GF-D8 (cell line): ENCODE results near the gene MAN1A1.
"Not testable (repeated sequence)": the region's sequence is repeated elsewhere in the genome, so short reads cannot be mapped to it uniquely, and the experiment has no call there.

Experiments
- DNase-seq: peaks from one replicate; lab custom pipeline; 2025; lab: John Stamatoyannopoulos, UW

Gene MAN1A1

DNA sequence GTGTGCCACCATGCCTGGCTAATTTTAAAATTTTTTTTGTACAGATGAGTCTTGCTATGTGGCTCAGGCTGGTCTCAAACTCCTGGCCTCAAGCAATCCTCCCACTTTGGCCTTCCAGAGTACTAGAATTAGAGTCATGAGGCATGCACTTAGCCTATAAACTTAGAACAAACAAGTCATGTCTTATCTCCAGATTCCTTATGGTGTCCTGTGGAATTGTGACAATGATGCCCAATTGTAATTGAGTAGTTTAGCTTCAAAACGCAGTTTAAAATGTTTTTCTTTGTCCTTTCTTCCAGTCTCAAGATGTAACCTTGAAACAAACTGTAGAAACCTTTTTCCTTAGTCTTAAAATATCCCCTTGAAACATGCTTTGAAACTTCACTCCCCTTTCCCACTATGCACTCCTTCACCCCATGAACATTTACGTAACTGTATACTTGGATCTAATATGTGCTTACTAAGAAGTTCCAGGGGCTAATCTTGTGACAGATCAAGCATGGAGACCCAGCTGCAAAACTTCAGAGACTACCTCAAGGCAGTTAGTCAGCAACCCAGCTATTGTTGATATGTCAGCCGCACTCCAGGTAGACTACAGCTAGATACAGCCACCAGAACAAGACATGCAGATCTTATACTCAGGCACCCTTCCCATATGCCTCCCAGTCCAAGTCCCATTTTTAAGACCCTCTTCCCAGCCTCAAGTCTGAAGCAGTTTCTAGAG is 46.2 kb downstream of the MAN1A1 start:
- DNase-seq = no peak

DNA sequence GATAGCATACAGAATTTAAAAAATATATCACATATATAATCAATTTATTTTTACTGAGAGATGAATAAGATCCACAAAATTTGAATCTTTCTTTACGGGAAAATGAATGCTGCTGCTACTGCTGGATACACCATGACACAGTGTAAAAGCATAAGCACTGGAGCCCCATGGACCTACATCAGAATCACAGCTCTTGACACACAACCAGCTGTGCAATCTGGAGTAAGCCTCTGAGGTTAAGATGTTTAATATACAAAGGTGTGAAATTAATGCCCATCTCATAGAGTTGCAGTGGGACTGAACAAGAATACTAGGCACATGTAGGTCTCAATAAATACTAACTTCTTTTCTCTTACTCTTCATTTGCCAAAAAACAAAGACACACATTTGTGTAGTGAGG is 48.1 kb downstream of the MAN1A1 start:
- no peak for DNase-seq

DNA sequence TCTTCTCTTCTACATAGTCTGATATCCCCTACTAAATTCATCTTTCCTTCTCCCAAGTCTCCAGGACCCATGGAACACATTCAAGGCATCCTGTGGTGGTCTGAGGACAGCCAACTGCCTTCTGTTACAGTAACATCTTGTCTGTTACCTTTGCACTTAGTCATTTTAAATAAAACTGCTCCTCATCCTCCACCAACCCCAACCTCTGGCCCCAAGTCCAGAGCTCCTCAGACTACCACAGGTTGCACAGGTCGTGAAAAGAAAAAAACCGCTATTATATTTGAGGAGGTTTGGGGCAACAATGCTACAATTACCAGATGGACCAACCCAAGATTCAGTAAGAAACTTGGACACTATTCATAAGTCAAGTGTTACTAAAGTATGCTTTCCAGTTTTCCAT is 49.9 kb downstream of the MAN1A1 start:
- DNase-seq = no peak

DNA sequence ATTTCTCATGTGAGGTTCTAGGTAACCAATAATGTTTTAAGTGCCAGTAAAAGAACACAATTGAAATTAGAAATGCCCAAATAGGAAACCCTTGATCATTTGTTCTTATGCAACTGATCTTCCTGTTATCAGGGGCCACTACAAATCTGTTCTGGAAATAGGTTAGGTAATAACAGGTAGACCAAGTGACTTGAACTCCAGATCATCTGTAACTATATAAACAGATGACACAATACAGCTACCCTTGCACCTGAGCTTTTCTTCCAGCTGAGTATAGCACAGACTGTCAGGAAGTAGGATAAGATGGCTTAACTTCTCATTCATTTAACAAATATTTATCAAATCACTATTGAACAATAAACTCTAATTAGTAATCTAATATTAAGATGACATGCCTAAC is 52.5 kb downstream of the MAN1A1 start:
- no peak for DNase-seq

DNA sequence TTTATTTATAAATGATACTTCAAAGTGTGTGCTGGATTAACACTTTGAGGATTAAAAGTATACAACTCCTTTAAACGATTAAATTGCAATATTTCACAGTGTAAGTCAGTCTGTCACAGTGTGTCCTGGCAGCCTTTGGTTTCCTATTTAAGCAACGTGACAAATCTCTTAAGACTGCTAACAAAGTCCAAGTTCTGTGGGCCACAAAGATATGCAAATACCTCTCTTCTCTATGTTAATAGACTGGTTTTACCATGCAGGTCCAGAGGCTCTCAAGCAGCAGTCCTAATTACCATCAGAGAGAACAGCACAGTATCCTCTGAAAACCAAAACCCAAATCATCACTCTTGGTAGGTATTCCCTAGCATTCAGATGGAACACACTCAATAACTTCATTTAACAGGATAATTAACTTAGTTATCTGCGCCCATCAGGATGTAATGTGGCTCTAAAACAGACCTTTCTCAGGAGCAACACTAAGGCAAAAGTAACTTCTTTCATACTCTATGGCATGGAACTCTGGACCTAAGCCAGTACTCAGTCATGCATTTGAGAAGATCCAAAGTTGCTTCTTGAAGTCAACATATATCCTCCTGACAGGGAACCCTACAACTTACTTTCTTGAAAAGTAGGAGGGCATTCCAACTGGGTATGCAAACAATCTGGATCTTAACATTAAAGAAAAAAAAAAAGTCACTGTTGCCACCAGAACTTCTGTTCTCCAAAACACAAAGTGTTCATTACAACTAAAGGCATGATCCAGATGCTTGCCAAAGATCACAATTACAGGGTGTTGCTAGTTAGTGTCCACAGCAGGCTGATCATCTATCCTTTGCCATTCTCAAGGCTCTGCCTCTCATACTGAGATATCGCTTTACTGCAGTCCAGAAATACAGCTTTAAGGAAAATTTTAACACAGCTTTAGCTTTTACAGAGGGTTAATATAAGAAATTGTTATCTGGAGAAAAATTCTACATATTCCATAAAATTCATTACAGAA is 53.2 kb downstream of the MAN1A1 start:
- no peak for DNase-seq

DNA sequence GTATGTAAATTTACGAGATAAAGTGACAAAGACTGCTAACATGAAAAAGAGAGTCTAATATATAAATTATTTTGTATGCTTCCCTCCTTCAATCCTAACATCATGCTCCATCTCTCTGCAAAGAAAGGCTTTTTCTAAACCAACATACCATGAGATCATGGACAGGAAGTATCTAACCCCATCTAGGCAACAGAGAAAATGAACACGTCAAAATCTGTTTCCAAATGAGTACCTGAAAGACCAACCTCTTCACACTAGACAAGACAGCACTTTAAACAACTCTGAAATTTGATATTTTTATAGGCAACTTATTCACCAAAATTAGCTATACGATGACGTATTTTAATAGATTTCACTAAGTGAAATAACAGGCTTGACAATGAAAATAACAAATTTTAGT is 54.6 kb downstream of the MAN1A1 start:
- DNase-seq = no peak

DNA sequence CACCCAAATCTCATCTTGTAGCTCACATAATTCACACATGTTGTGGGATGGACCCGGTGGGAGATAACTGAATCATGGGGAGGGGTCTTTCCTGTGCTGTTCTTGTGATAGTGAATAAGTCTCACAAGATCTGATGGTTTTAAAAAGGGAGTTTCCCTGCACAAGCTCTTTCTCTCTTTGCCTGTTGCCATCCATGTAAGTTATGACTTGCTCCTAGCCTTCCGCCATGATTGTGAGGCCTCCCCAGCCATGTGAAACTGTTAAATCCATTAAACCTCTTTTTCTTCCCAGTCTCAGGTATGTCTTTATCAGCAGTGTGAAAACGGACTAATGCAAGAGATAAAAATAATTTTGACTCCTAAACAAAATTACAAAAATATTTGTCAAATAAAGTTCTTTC is 58.5 kb downstream of the MAN1A1 start:
- DNase-seq = not testable (repeated sequence)

DNA sequence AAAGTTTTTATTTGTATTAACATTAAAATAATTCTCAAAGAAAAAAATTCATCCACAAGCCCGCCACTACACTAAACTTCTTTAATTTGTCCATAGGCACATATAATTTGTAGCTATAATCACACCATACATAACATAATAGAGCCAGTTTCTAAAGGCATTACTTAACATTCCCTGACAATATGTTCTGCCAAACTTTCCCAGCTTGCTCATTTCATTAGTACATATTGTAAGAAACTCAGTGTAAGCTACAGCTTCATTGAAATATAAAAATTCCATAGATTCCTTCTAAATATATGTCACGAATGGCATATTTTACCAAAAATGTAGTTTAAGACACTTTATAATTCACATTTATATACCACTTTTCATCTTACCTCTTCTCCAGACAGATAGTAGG is 59.3 kb downstream of the MAN1A1 start:
- DNase-seq = no peak

DNA sequence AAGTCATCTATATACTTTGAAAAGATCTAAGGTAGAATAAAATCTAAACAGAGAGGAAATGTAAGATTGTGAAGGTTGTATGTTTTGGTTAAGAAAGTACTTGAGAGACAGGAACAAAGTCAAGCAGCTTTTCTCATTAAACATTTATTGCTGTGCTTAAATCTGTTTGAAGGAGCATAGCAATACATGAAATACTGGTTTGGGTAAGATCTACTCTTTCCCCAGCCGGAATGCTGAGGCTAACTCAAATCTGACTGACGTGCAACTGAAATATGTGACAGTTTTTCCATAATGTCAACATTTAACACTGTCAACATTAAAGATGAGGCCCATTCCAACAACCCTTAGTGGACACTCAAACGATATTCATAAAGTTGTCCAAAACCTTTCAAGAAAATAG is 59.9 kb downstream of the MAN1A1 start:
- no peak for DNase-seq

DNA sequence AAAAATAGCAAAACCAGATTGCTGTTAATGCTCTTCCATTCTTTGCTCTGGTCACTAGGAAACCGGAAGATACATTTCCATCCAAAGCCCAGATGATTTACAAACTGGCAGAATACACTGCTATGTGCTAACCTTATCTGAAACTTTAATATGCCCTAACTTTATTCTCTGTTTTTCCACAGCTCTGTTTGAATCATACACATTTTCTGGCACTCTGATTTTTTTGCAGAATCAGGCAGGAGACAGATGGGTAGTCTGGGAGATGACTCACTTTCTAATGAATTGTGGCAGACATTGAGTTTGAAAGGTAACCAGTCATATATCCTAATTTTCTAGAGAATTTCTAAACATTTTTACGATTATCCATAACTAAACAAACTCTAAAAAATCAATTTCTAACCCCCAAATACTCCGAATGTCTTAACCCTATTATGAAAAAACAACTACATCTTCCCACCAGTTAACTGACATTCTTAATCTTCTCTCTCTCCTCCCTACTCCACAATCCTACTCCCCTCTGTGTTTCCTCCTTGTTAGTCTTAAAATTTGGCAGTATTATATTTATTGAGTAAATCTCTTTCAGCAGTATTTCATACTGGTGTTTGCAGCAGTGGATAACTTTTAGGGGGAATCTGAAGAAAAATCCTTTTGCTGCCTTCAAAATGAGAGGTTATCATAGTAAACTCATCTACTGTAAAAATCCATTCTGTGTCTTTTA is 63.5 kb downstream of the MAN1A1 start:
- no peak for DNase-seq

DNA sequence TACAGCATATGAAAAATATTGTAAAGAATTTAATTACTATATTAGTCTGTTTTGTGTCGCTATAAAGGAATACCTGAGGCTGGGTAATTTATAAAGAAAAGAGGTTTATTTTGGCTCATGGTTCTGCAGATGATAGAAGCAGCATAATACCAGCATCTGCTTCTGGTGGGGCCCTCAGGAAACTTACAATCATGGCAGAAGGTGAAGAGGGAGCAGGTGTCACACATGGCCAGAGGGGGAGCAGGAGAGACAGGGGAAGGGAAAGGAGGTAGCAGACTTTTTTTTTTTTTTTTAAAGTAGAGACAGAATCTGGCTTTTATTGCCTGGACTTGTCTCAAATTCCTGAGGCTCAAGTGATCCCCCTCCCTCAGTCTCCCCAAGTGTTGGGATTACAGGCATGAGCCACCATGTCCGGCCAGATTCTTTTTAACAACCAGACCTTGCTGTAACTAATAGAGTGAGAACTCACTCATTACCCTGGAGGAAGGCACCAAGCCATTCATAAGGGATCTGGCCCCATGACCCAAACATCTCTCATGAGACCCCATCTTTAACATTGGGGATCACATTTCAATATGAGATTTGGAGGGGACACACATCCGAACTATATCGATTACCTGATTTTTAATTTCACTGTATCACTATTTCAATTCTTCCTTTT is 64.6 kb downstream of the MAN1A1 start:
- no peak for DNase-seq

DNA sequence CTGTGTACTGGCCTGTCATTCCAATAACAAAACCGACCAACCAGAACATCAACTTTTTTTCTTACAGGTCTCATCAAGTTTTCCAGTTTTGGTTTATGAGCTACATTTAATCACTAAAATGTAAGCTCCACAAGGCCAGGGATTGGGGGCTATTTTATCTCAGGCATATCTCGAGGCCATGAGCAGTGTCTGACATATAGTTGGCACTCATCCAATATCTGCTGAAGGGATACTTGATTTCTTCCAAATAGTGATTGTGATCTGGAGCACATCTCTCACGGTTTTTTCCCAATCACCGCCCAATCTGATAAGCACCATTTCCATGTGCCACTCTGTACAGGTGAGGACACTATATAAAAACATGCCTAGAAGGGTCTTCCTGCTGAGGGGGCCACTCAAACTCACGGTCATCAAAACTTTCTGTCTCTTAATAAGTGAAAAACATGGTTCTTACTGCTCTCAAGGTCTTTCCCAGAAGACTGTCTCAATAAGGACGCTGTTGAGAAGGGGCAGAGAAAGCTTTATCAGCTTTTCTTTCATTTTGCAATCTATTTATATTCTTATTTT is 65.5 kb downstream of the MAN1A1 start:
- DNase-seq = no peak

DNA sequence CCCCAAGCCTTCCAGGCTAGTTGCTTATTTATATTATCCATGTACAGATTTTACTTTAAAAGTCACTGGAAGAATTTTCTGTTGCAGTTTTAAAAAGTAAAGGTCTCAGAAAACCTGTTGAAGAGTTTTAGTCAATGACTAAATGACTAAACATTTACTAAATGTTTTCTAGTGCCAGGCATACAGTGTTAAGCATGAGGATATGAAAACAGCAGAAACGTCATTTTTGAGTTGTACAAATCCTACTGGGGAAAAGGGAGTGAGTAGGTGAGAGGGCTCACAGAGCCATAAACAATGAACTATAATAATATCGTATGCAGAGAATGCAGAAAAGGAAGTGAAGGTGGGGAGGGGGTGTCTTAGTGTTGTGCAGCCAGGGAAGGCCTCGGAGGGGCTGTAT is 66.3 kb downstream of the MAN1A1 start:
- DNase-seq = no peak

DNA sequence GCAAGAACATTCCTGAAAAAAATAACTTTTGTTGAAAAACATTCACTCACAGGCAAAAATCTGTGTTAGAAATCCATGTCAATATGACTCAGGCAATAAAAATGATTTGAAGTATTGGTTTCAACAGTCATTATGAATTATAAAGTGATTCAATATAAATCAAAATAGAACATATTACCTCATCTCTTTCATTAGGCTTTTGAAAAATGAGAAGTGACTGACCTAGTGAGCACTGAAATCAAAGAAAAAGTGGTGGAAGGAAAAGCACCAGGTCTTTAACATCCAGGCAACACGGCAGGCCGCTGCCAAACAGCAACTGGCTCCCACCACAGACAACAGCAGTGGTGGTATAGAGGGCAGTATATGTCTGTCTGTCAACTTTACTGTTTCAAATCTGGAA is 68.9 kb downstream of the MAN1A1 start:
- DNase-seq = no peak

DNA sequence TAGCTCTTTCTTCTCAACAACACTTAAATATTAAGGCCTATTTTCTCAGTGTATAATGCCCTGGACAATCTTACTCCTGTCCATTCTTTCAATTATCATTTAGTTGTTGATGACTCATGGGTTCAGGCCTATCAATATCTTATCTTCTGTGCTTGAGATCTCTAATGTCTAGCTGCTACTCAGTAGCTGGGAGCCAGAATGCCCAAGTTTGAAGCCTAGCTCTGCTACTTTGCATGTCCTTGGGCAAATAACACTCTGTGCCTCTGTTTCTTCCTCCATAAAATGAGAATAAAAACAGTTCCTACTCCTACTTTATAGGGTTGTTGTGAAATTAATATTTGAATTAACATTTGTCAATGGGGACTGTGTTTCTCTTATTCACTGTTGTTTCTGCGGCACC is 69.5 kb downstream of the MAN1A1 start:
- DNase-seq = no peak

DNA sequence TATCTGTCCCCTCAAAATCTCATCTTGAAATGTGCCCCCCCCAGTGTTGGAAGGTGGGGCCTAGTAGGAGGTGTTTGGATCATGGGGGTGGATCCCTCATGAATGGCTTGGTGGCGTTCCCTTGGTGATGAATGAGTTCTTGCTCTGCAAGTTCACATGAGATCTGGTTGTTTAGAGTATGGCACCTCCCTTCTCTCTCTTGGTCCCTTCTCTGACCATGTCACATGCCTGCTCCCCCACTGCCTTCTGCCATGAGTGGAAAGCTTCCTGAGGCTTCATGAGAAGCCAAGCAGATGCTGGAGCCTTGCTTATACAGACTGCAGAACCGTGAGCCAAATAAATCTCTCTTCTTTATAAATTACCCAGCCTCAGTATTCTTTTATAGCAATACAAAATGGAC is 70.9 kb downstream of the MAN1A1 start:
- DNase-seq = no peak

DNA sequence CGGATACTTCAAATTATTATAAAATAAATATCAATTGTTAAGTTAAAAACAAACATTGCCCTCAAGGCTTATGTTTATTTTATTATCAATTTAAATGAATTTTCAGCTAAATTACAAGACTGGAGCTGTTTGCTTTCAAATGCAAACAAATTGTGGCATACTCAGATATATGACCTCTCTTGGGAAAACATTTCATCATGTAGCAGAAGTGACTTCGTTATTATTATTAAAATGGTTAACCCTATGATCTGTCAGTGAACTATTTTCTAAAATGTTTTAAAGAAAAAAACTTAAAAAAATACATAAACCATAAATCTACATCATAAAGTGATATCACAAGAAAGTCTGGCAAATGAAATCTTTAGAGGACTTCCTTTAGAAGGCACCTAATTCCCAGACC is 72.5 kb downstream of the MAN1A1 start:
- DNase-seq = no peak

DNA sequence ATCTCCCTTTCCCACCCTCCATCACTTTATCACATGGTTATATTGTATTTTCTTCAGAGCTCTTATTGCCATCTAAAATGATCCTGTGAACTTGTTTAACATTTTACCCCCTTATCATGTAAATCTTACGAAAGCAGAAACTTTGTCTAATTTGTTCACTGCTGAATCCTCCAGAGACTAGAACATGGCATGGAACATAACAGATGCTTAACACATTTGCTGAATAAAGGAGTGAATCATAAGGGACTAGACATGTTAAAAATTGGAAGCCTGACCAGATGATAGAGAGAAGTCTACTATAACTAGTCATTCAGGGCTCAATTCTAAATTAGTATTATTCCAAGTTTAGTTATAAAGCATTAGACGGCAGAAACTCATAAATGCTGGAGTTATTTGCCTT is 73.3 kb downstream of the MAN1A1 start:
- no peak for DNase-seq

DNA sequence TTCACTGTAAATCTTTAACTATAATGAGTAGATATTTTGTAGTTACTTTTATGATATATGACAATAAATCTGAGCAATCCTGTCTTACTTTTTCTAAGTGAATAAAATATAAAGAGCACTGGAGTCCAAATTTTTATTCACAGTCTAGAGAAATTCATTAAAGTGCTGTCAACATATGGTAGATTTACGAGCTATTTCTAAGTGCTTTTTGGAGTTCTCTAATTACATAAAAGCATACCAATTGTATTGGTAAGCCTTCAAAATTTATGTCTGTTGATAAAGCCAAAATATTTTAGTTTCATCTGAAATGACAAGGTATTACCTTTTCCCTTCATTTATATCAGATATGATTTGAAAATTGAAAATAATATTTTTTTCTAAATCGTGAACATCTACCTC is 75.4 kb downstream of the MAN1A1 start:
- DNase-seq = no peak

DNA sequence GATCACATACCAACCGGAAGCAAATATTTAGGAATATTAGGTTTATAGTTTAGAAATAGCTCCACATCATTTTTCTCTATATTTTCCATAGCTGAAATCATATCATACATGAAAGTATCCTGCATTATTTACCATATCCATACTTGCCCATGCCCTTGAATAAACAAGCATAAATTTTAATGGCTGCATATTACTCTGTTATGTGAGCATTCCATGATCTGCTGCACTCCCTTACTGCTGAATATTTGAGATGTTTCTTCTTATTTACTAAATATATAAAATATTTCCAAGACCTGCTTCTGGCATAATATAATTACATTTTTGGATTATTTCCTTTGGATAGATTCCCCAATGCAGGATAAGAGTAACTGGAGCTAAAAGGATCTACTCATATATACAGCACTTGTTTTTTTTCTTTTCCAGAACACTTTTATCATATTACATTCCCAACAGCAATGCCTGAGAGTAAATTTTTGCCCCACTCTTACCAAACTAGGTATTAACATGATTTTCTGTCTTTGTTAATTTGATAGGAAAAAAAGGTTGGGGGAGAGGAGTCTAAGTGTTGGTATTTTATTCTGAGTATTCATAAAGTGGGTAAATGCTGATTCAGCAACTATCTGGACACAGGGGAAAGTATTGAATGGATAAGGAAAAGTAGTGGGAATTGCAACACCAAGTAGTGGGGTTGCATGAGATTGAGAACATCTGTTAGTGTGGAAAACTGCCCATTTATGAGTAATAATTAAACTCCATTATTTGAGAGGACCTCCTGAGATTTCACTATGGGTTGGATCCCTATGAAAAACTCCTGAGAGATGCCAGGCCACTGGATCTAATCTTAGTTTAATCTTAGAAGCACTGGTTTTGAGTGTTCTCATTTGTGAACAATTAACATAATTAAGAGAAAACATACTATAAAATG is 76.0 kb downstream of the MAN1A1 start:
- no peak for DNase-seq

DNA sequence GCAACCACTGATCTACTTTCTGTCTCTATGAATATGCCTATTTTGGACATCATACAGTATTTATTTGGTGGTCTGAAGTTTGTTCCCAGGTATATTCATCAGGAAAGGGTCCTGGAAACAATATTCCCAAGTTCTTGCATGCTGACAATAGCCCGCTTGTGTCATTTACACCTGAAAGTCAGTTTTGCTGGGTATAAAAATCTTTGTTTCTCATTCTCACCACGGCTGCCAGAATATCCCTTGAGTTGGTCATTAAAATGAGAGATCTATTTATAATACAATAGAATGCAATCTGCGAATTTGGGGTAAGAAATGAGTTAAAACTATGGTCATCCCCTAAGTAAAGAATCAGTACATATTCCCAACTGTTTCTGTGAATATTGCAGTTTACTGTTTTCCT is 79.0 kb downstream of the MAN1A1 start:
- DNase-seq = no peak
